Right atrium auricular region (tissue), 2 donors: Measurements from ENCODE around the gene MRPL50. TPM values are rescaled to one million over a fixed set of nuclear protein-coding genes. Genes with fewer than 3 reads are reported as not detected.
"Not testable (repeated sequence)": the region's sequence is repeated elsewhere in the genome, so short reads cannot be mapped to it uniquely, and the experiment has no call there.

Source experiments
- DNase-seq: peaks from one replicate; pipeline ENCODE4 v3.0.0-alpha.2; 2019; ENCODE audit warnings: low spot score
- H3K27ac ChIP-seq, 2 donors: fragments of 200-600 bp; sonication (generic); 1 replicate in 1 of 2; 2 replicates in 1 of 2; pipeline ENCODE4 v1.5.1; 2016 to 2019
- H3K27me3 ChIP-seq, 2 donors: fragments of 200-600 bp; sonication (generic); one replicate each; pipeline versions ENCODE4 v1.5.1 to v1.6.0; 2017 to 2019
- H3K36me3 ChIP-seq: fragments of 200-600 bp; sonication (generic); one replicate; pipeline ENCODE4 v1.5.1; 2016
- H3K4me1 ChIP-seq, 2 donors: fragments of 200-600 bp; sonication (generic); one replicate each; pipeline versions ENCODE4 v1.5.1 to v1.6.0; 2017 to 2019
- H3K4me3 ChIP-seq, 2 donors: fragments of 200-600 bp; sonication (generic); 1 replicate in 1 of 2; 2 replicates in 1 of 2; pipeline ENCODE4 v1.5.1; 2017 to 2019; ENCODE audit warnings: mild to moderate bottlenecking in 1 of 2, moderate library complexity in 1 of 2
- H3K9me3 ChIP-seq, 2 donors: fragments of 200-600 bp; sonication (generic); one replicate each; pipeline ENCODE4 v1.5.1; 2019
- total RNA-seq, 2 donors: library from RNA; depleted of rRNA; stranded (reverse); fragments of >200 nt; gene quantifications; one replicate each; pipeline ENCODE4 v1.1.0, GENCODE V29; 2016
- TF ChIP-seq, protein P1 (sequence below), 2 donors: fragments of 200-600 bp; sonication (generic); IDR thresholded peaks; one replicate each; pipeline ENCODE4 v1.5.1; 2019; ENCODE audit warnings: antibody characterized with exemption in 2 of 2

Gene MRPL50
- total RNA-seq, 2 donors from 2014 or later = 12.5 to 14.8 TPM

DNA sequence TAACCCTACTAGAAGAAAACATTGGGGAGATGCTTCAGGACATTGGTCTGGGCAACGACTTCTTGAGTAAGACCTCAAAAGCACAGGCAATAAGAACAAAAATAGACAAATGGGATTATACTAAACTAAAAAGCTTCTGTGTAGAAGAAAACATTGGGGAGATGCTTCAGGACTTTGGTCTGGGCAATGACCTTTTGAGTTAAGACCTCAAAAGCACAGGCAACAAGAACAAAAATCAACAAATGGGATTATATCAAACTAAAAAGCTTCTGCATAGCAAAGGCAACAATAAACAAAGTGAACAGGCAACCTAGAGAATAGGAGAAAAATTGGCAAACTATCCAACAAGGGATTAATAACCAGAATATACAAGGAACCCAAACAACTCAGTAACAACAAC is 3.7 kb downstream of the MRPL50 start:
- Histone ChIP-seq H3K36me3 (peaks cover 6% of the 10 kb centered on the region), H3K27me3 (no peaks in the 10 kb centered on the region), H3K4me1 (peaks cover 0 to 26% of the 10 kb centered on the region in 2 donors), H3K4me3 (no peak overlapping the region), H3K9me3 (peaks cover 0 to 12% of the 10 kb centered on the region in 2 donors), H3K27ac (no peak overlapping the region)
- DNase-seq = no peak
- TF ChIP-seq, protein P1, sequence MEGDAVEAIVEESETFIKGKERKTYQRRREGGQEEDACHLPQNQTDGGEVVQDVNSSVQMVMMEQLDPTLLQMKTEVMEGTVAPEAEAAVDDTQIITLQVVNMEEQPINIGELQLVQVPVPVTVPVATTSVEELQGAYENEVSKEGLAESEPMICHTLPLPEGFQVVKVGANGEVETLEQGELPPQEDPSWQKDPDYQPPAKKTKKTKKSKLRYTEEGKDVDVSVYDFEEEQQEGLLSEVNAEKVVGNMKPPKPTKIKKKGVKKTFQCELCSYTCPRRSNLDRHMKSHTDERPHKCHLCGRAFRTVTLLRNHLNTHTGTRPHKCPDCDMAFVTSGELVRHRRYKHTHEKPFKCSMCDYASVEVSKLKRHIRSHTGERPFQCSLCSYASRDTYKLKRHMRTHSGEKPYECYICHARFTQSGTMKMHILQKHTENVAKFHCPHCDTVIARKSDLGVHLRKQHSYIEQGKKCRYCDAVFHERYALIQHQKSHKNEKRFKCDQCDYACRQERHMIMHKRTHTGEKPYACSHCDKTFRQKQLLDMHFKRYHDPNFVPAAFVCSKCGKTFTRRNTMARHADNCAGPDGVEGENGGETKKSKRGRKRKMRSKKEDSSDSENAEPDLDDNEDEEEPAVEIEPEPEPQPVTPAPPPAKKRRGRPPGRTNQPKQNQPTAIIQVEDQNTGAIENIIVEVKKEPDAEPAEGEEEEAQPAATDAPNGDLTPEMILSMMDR (IDR thresholded peaks at IDR 0.05) = no peak

DNA sequence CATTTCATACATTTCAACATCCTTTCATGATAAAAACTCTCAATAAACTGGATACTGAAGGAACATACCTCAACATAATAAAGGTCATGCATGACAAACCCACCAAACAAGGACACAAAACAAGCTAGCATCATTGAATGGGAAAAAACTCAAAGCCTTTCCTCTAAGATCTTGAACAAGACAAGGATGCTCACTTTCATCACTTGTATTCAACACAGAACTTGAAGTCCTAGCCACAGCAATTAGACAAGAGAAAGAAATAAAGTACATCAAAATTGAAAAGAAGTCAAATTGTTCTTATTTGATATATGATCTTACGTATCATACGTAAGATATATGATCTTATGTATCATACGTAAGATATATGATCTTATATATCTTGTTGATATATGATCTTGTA is 5.3 kb downstream of the MRPL50 start:
- TF ChIP-seq, protein P1 (IDR thresholded peaks at IDR 0.05) = no peak
- H3K27me3 ChIP-seq = no peaks in the 10 kb centered on the region
- H3K4me1 ChIP-seq = peaks cover 0 to 22% of the 10 kb centered on the region in 2 donors
- H3K27ac ChIP-seq = no peak overlapping the region
- H3K36me3 ChIP-seq = peaks cover 19% of the 10 kb centered on the region
- peaks cover 0 to 12% of the 10 kb centered on the region in 2 donors for H3K9me3 ChIP-seq
- no peak for DNase-seq
- no peak overlapping the region for H3K4me3 ChIP-seq

DNA sequence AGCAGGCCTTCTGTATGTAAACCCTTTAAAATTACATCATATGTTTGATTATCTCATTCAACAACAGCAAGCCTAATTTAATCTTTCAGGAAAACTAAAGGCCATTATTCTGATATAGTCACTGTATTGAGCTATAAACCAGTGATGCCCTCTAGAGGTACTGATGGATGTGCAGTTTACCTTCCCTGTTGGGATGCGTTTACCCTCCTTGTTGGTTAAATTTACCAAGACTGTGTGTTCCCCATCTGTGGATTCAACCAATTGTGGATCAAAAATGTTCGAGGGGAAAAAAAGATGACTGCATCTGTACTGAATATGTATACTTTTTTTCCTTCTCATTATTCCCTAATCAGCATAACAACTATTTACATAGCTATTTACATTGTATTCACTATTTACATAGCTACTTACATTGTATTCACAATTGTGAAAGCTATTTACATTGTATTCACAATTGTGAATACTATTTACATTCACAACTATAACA is 9.9 kb downstream of the MRPL50 start:
- H3K36me3 ChIP-seq = peaks cover 19% of the 10 kb centered on the region
- no peaks in the 10 kb centered on the region for H3K27me3 ChIP-seq
- H3K4me1 ChIP-seq = no peaks in the 10 kb centered on the region
- TF ChIP-seq, protein P1 (IDR thresholded peaks at IDR 0.05) = no peak
- no peak overlapping the region for H3K27ac ChIP-seq
- peaks cover 0 to 20% of the 10 kb centered on the region in 2 donors for H3K9me3 ChIP-seq
- DNase-seq = no peak
- H3K4me3 ChIP-seq = no peak overlapping the region

DNA sequence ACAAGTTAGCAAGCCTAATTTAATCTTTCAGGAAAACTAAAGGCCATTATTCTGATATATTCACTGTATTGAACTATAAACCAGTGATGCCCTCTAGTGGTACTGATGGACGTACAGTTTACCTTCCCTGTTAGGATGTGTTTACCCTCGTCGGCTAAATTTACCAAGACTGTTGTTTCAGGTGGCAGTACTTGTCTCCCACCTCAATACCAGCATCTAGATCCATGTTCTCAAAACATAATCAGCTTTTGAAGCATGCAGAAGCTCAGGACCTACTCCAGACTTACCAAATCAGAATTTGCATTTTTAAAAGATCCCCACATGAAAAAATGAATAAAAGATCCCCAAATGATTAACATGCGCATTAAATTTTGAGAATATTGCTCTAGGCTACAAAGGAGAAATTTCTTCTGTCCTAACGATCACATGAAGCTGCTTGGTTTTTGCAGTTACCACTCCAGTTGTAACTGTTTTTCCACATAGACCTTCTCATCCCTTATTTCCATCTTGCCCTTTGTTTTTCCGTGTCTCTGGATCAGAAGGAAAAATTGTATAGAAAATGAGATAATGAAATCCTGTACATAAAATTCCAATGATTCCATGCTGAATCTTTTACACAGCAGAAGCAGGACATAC is 10.4 kb downstream of the MRPL50 start:
- no peaks in the 10 kb centered on the region for H3K4me1 ChIP-seq
- H3K9me3 ChIP-seq = peaks cover 0 to 15% of the 10 kb centered on the region in 2 donors
- H3K36me3 ChIP-seq = peaks cover 19% of the 10 kb centered on the region
- TF ChIP-seq, protein P1 (IDR thresholded peaks at IDR 0.05) = peak; percentile 39 to 55
- no peaks in the 10 kb centered on the region for H3K27me3 ChIP-seq
- no peak overlapping the region for H3K27ac ChIP-seq
- no peak overlapping the region for H3K4me3 ChIP-seq
- DNase-seq = no peak

DNA sequence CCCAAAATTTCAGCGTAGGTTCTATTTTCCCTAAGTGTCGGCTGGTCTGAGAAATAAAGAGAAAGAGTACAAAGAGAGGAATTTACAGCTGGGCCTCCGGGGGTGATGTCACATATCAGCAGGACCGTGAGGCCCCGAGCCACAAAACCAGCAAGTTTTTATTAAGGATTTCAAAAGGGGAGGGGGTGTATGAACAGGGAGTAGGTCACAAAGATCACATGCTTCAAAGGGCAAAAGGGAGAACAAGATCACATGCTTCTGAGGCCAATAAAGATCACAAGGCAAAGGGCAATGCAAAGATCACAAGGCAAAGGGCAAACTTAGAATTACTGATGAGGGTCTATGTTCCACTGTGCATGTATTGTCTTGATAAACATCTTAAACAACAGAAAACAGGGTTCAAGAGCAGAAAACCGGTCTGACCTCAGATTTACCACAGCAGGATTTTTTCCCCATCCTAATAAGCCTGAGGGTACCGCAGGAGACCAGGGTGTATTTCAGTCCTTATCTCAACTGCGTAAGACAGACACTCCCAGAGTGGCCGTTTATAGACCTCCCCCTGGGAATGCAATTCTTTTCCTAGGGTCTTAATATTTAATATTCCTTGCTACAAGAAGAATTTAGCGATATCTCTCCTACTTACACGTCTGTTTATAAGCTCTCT is 13.4 kb downstream of the MRPL50 start, which contains the start of gene BAAT:
TSS of gene BAAT (minus strand) at position 134 of the 664 bp plus-strand sequence. CDS start 13,602 bp downstream, outside the sequence.
- not testable (repeated sequence) for H3K27me3 ChIP-seq, DNase-seq, H3K4me3 ChIP-seq, H3K4me1 ChIP-seq, H3K27ac ChIP-seq
- H3K36me3 ChIP-seq = peaks cover 17% of the 10 kb centered on the region
- H3K9me3 ChIP-seq = peaks cover 0 to 12% of the 10 kb centered on the region in 2 donors

DNA sequence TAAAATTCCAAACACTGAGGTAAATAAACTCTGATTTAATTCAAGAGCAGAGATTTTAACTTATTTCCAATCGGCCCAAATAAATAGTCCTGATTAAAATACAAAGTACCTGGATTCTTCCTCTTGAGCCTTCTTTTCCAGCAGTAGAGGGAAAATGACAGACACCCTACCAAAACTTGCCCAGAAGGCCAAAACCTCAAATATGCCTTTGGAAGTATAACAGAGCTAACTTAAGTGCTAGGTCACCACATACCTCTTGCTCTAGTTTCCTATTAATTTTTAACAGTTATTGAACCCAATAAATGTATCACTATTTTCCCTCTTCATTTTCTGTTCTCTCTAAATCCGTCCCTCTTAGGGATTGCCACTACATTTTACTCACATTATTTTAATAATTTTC is 15.1 kb downstream of the MRPL50 start:
- TF ChIP-seq, protein P1 (IDR thresholded peaks at IDR 0.05) = no peak
- H3K27ac ChIP-seq = no peak overlapping the region
- H3K36me3 ChIP-seq = peaks cover under 1% of the 10 kb centered on the region
- H3K27me3 ChIP-seq = no peaks in the 10 kb centered on the region
- no peak for DNase-seq
- peaks cover 0 to 15% of the 10 kb centered on the region in 2 donors for H3K9me3 ChIP-seq
- H3K4me1 ChIP-seq = no peaks in the 10 kb centered on the region
- no peak overlapping the region for H3K4me3 ChIP-seq
